ENCODE measurements around the gene PDE11A. TPM values are rescaled to one million over a fixed set of nuclear protein-coding genes. Genes with fewer than 3 reads are reported as not detected.
"Not testable (repeated sequence)": the region's sequence is repeated elsewhere in the genome, so short reads cannot be mapped to it uniquely, and the experiment has no call there.

The PDE11A gene
- total and polyA plus RNA-seq, 2 donors from 2014 or later: 0.58 to 0.82 TPM

GRCh38 chr2:177797808-177798207 lies 274.8 kb downstream of the PDE11A start:
- H3K36me3 ChIP-seq (ENCODE audit: control insufficient read depth in 2 of 3, insufficient read depth in 3 of 3, low read length in 3 of 3): no peaks in the 10 kb centered on the region
- intact Hi-C loops (cut with DNase I): no loop called here
- no peaks in the 10 kb centered on the region for H3K4me1 ChIP-seq (ENCODE audit: control insufficient read depth in 2 of 3, insufficient read depth in 2 of 3, low read depth in 1 of 3, low read length in 3 of 3)
- H3K4me3 ChIP-seq (ENCODE audit: low read length in 3 of 3): no peak overlapping the region
- TF ChIP-seq CTCF (IDR thresholded peaks at IDR 0.05; ENCODE audit: borderline replicate concordance, extremely low read depth, insufficient read depth): no peak
- no peaks in the 10 kb centered on the region for H3K27me3 ChIP-seq (ENCODE audit: control insufficient read depth, insufficient read depth, low read length)
- H3K27ac ChIP-seq (ENCODE audit: low read depth in 2 of 2, low read length in 2 of 2): no peak overlapping the region
- no peak for FAIRE-seq
- H3K9ac ChIP-seq (ENCODE audit: low read length in 3 of 3): no peak overlapping the region
- H3K9me3 ChIP-seq (ENCODE audit: control insufficient read depth in 2 of 3, insufficient read depth in 1 of 3, low read length in 3 of 3): no peaks in the 10 kb centered on the region
- DNase-seq: no peak

- DNase-seq (no peak), FAIRE-seq (no peak)
- intact Hi-C loops (cut with DNase I): no loop called here
- no peak for TF ChIP-seq CTCF (IDR thresholded peaks at IDR 0.05; ENCODE audit: borderline replicate concordance, extremely low read depth, insufficient read depth)
- H3K9me3 ChIP-seq (ENCODE audit: control insufficient read depth in 2 of 3, insufficient read depth in 1 of 3, low read length in 3 of 3): no peaks in the 10 kb centered on the region
- H3K9ac ChIP-seq (ENCODE audit: low read length in 3 of 3): no peak overlapping the region
- H3K4me3 ChIP-seq (ENCODE audit: low read length in 3 of 3): no peak overlapping the region
- no peaks in the 10 kb centered on the region for H3K4me1 ChIP-seq (ENCODE audit: control insufficient read depth in 2 of 3, insufficient read depth in 2 of 3, low read depth in 1 of 3, low read length in 3 of 3)
- H3K36me3 ChIP-seq (ENCODE audit: control insufficient read depth in 2 of 3, insufficient read depth in 3 of 3, low read length in 3 of 3): no peaks in the 10 kb centered on the region
- H3K27ac ChIP-seq (ENCODE audit: low read depth in 2 of 2, low read length in 2 of 2): no peak overlapping the region
- H3K27me3 ChIP-seq (ENCODE audit: control insufficient read depth, insufficient read depth, low read length): no peaks in the 10 kb centered on the region
Measured at GRCh38 chr2:177796654-177797415, 275.7 kb downstream of the PDE11A start.

GRCh38 chr2:177796011-177796410 lies 276.6 kb downstream of the PDE11A start:
- intact Hi-C loops (cut with DNase I): no loop called here
- DNase-seq: no peak
- H3K27me3 ChIP-seq (ENCODE audit: control insufficient read depth, insufficient read depth, low read length): no peaks in the 10 kb centered on the region
- H3K9ac ChIP-seq (ENCODE audit: low read length in 3 of 3): no peak overlapping the region
- no peak overlapping the region for H3K27ac ChIP-seq (ENCODE audit: low read depth in 2 of 2, low read length in 2 of 2)
- H3K4me3 ChIP-seq (ENCODE audit: low read length in 3 of 3): no peak overlapping the region
- FAIRE-seq: no peak
- no peaks in the 10 kb centered on the region for H3K9me3 ChIP-seq (ENCODE audit: control insufficient read depth in 2 of 3, insufficient read depth in 1 of 3, low read length in 3 of 3)
- TF ChIP-seq CTCF (IDR thresholded peaks at IDR 0.05; ENCODE audit: borderline replicate concordance, extremely low read depth, insufficient read depth): no peak
- H3K36me3 ChIP-seq (ENCODE audit: control insufficient read depth in 2 of 3, insufficient read depth in 3 of 3, low read length in 3 of 3): no peaks in the 10 kb centered on the region
- H3K4me1 ChIP-seq (ENCODE audit: control insufficient read depth in 2 of 3, insufficient read depth in 2 of 3, low read depth in 1 of 3, low read length in 3 of 3): no peaks in the 10 kb centered on the region

GRCh38 chr2:177785143-177785542 lies 287.4 kb downstream of the PDE11A start:
- peaks cover 0 to 14% (median 0%) of the 10 kb centered on the region in 3 donors for H3K4me1 ChIP-seq (ENCODE audit: control insufficient read depth in 2 of 3, insufficient read depth in 2 of 3, low read depth in 1 of 3, low read length in 3 of 3)
- H3K9me3 ChIP-seq (ENCODE audit: control insufficient read depth in 2 of 3, insufficient read depth in 1 of 3, low read length in 3 of 3); H3K27ac ChIP-seq (ENCODE audit: low read depth in 2 of 2, low read length in 2 of 2); DNase-seq; FAIRE-seq; intact Hi-C loops (cut with DNase I); H3K9ac ChIP-seq (ENCODE audit: low read length in 3 of 3); H3K27me3 ChIP-seq (ENCODE audit: control insufficient read depth, insufficient read depth, low read length); H3K4me3 ChIP-seq (ENCODE audit: low read length in 3 of 3); H3K36me3 ChIP-seq (ENCODE audit: control insufficient read depth in 2 of 3, insufficient read depth in 3 of 3, low read length in 3 of 3): not testable (repeated sequence)

All from kidney (tissue), 14 donors.